Activated CD4-positive, alpha-beta memory T cell treated with anti-CD3 and anti-CD28 coated beads for 36 hours (primary cell): Measurements from ENCODE around the gene ENC1. TPM values are rescaled to one million over a fixed set of nuclear protein-coding genes. Genes with fewer than 3 reads are reported as not detected.

ENCODE experiments used
- CTCF ChIA-PET: fragments of 350-600 bp; sonication (Branson Sonifier 250); formaldehyde crosslinking; loops from one replicate; lab custom pipeline; 2021; ENCODE audit warnings: antibody characterized with exemption, inconsistent platforms; lab: Charles Lee
- POLR2A ChIA-PET: fragments of 350-600 bp; sonication (Branson Sonifier 250); formaldehyde crosslinking; loops from one replicate; lab custom pipeline; 2021; ENCODE audit warnings: antibody characterized with exemption; lab: Charles Lee
- DNase-seq: peaks from one replicate; pipeline ENCODE4 v3.0.0-alpha.2; 2020
- H3K27ac Mint-ChIP-seq: one replicate; pipeline ENCODE4 v1.8.0; 2021; ENCODE audit warnings: mixed read lengths
- H3K27me3 Mint-ChIP-seq: one replicate; pipeline ENCODE4 v1.8.0; 2021; ENCODE audit warnings: mixed read lengths
- H3K36me3 Mint-ChIP-seq: one replicate; pipeline ENCODE4 v1.8.0; 2021; ENCODE audit warnings: mixed read lengths
- H3K4me1 Mint-ChIP-seq: one replicate; pipeline ENCODE4 v1.8.0; 2021; ENCODE audit warnings: low read depth, mixed read lengths
- H3K4me3 Mint-ChIP-seq: one replicate; pipeline ENCODE4 v1.8.0; 2021; ENCODE audit warnings: mild to moderate bottlenecking, mixed read lengths
- H3K9me3 Mint-ChIP-seq: one replicate; pipeline ENCODE4 v1.8.0; 2021; ENCODE audit warnings: mixed read lengths
- intact Hi-C: fragments of 100-400 bp; cut with micrococcal nuclease; formaldehyde crosslinking; loops from one replicate; pipeline ENCODE4 v1.15.1; 2023
- total RNA-seq, 2 experiments: library from RNA; stranded (reverse); gene quantifications; one replicate each; pipeline ENCODE4 v1.2.3, GENCODE V29; 2021

The ENC1 gene
- total RNA-seq, 2 experiments from 2014 or later: 0.29 to 0.44 TPM

- peaks cover 34% of the 10 kb centered on the region for H3K27me3 Mint-ChIP-seq
- peaks cover 30% of the 10 kb centered on the region for H3K4me1 Mint-ChIP-seq
- no peaks in the 10 kb centered on the region for H3K36me3 Mint-ChIP-seq
- CTCF ChIA-PET: interaction anchor here (0.6 to 2.3 kb wide), 16 partner anchors 9 to 740 kb away, joined by 3 to 12 read pairs (median 4); no protein-coding TSS in a partner anchor
- POLR2A ChIA-PET: interaction anchor here (0.7 to 1.5 kb wide), 2 partner anchors 21 to 45 kb away, joined by 3 to 4 read pairs; partner anchors contain the start of gene HEXB
- intact Hi-C loops: loop anchor here (1.0 to 10.0 kb wide), 7 partner anchors 9 to 608 kb away; no protein-coding TSS in a partner anchor
- H3K27ac Mint-ChIP-seq: no peak overlapping the region
- peak overlapping the region; percentile 75 for H3K4me3 Mint-ChIP-seq
- no peaks in the 10 kb centered on the region for H3K9me3 Mint-ChIP-seq
- peak; percentile 54 for DNase-seq
Measured at GRCh38 chr5:74639807-74640449, 600 bp downstream of the ENC1 start.

GRCh38 chr5:74638970-74639806, 1.3 kb downstream of the ENC1 start:
- Mint-ChIP-seq H3K27ac (no peak overlapping the region), H3K4me3 (peak overlapping the region; percentile 75), H3K9me3 (no peaks in the 10 kb centered on the region), H3K27me3 (peaks cover 34% of the 10 kb centered on the region), H3K4me1 (peaks cover 30% of the 10 kb centered on the region), H3K36me3 (no peaks in the 10 kb centered on the region)
- ChIA-PET POLR2A (interaction anchor here (1.5 kb wide), 1 partner anchor 46 kb away, joined by 4 read pairs; the partner anchor contains the start of gene HEXB), CTCF (interaction anchor here (0.7 to 2.3 kb wide), 8 partner anchors 10 to 740 kb away, joined by 3 to 12 read pairs (median 4); no protein-coding TSS in a partner anchor)
- no peak for DNase-seq
- intact Hi-C loops: loop anchor here (1.0 to 2.0 kb wide), 2 partner anchors 8 to 16 kb away; no protein-coding TSS in a partner anchor

GRCh38 chr5:74638544-74638969, 2.0 kb downstream of the ENC1 start:
- Mint-ChIP-seq H3K4me3 (no peak overlapping the region), H3K4me1 (peaks cover 30% of the 10 kb centered on the region), H3K36me3 (no peaks in the 10 kb centered on the region), H3K9me3 (no peaks in the 10 kb centered on the region), H3K27me3 (peaks cover 32% of the 10 kb centered on the region), H3K27ac (no peak overlapping the region)
- no peak for DNase-seq
- POLR2A ChIA-PET: no interaction called here
- CTCF ChIA-PET: no interaction called here
- intact Hi-C loops: loop anchor here (2.0 kb wide), 1 partner anchor 16 kb away; no protein-coding TSS in a partner anchor

- Mint-ChIP-seq H3K27ac (no peak overlapping the region), H3K4me3 (no peak overlapping the region), H3K9me3 (no peaks in the 10 kb centered on the region), H3K4me1 (peaks cover 36% of the 10 kb centered on the region), H3K27me3 (peaks cover 31% of the 10 kb centered on the region), H3K36me3 (no peaks in the 10 kb centered on the region)
- intact Hi-C loops: no loop called here
- no peak for DNase-seq
- ChIA-PET CTCF (interaction anchor here (0.7 kb wide), 1 partner anchor 58 kb away, joined by 3 read pairs; no protein-coding TSS in a partner anchor), POLR2A (no interaction called here)
Measured at GRCh38 chr5:74636552-74636951, 4.0 kb downstream of the ENC1 start.

GRCh38 chr5:74636149-74636548, 4.4 kb downstream of the ENC1 start:
- POLR2A ChIA-PET: no interaction called here
- H3K4me1 Mint-ChIP-seq: peaks cover 37% of the 10 kb centered on the region
- DNase-seq: no peak
- no peaks in the 10 kb centered on the region for H3K9me3 Mint-ChIP-seq
- no peaks in the 10 kb centered on the region for H3K36me3 Mint-ChIP-seq
- H3K27ac Mint-ChIP-seq: no peak overlapping the region
- H3K27me3 Mint-ChIP-seq: peaks cover 31% of the 10 kb centered on the region
- intact Hi-C loops: no loop called here
- CTCF ChIA-PET: no interaction called here
- no peak overlapping the region for H3K4me3 Mint-ChIP-seq

- intact Hi-C loops: loop anchor here (5.0 kb wide), 2 partner anchors 317 to 1888 kb away; no protein-coding TSS in a partner anchor
- no peaks in the 10 kb centered on the region for H3K9me3 Mint-ChIP-seq
- DNase-seq: no peak
- H3K27me3 Mint-ChIP-seq: peaks cover 30% of the 10 kb centered on the region
- H3K4me1 Mint-ChIP-seq: peaks cover 41% of the 10 kb centered on the region
- no peaks in the 10 kb centered on the region for H3K36me3 Mint-ChIP-seq
- no peak overlapping the region for H3K4me3 Mint-ChIP-seq
- ChIA-PET CTCF (interaction anchor here (0.8 kb wide), 1 partner anchor 225 kb away, joined by 3 read pairs; no protein-coding TSS in a partner anchor), POLR2A (no interaction called here)
- H3K27ac Mint-ChIP-seq: no peak overlapping the region
Measured at GRCh38 chr5:74634611-74635286, 5.8 kb downstream of the ENC1 start.

GRCh38 chr5:74633695-74634094, 6.8 kb downstream of the ENC1 start:
- Mint-ChIP-seq H3K9me3 (no peaks in the 10 kb centered on the region), H3K4me1 (peaks cover 31% of the 10 kb centered on the region), H3K27ac (no peak overlapping the region), H3K4me3 (no peak overlapping the region), H3K27me3 (peaks cover 20% of the 10 kb centered on the region), H3K36me3 (no peaks in the 10 kb centered on the region)
- intact Hi-C loops: loop anchor here (5.0 kb wide), 2 partner anchors 316 to 1889 kb away; no protein-coding TSS in a partner anchor
- no peak for DNase-seq
- POLR2A ChIA-PET: no interaction called here
- CTCF ChIA-PET: interaction anchor here (0.8 to 1.6 kb wide), 3 partner anchors 16 to 226 kb away, joined by 3 to 7 read pairs (median 3); no protein-coding TSS in a partner anchor

GRCh38 chr5:74632947-74633356, 7.6 kb downstream of the ENC1 start:
- intact Hi-C loops: loop anchor here (1.0 to 5.0 kb wide), 3 partner anchors 11 to 1889 kb away; no protein-coding TSS in a partner anchor
- H3K27ac Mint-ChIP-seq: no peak overlapping the region
- no peak overlapping the region for H3K4me3 Mint-ChIP-seq
- peaks cover 17% of the 10 kb centered on the region for H3K27me3 Mint-ChIP-seq
- CTCF ChIA-PET: interaction anchor here (0.6 to 1.6 kb wide), 3 partner anchors 16 to 60 kb away, joined by 3 to 7 read pairs (median 3); no protein-coding TSS in a partner anchor
- no peaks in the 10 kb centered on the region for H3K9me3 Mint-ChIP-seq
- peaks cover 25% of the 10 kb centered on the region for H3K4me1 Mint-ChIP-seq
- no peaks in the 10 kb centered on the region for H3K36me3 Mint-ChIP-seq
- POLR2A ChIA-PET: interaction anchor here (1.1 to 1.3 kb wide), 2 partner anchors 51 to 54 kb away, joined by 3 read pairs; no protein-coding TSS in a partner anchor
- no peak for DNase-seq

- Mint-ChIP-seq H3K36me3 (no peaks in the 10 kb centered on the region), H3K4me1 (peaks cover 25% of the 10 kb centered on the region), H3K4me3 (no peak overlapping the region), H3K27me3 (peaks cover 16% of the 10 kb centered on the region), H3K9me3 (no peaks in the 10 kb centered on the region), H3K27ac (peak overlapping the region; percentile 72)
- intact Hi-C loops: loop anchor here (1.0 to 5.0 kb wide), 4 partner anchors 8 to 1891 kb away; no protein-coding TSS in a partner anchor
- peak; percentile 49 for DNase-seq
- POLR2A ChIA-PET: interaction anchor here (0.6 to 1.3 kb wide), 3 partner anchors 9 to 52 kb away, joined by 3 read pairs; partner anchors contain the start of gene ENC1
- CTCF ChIA-PET: interaction anchor here (1.1 kb wide), 1 partner anchor 10 kb away, joined by 3 read pairs; no protein-coding TSS in a partner anchor
Measured at GRCh38 chr5:74631081-74631953, 9.2 kb downstream of the ENC1 start.

- Mint-ChIP-seq H3K27me3 (peaks cover 13% of the 10 kb centered on the region), H3K9me3 (no peaks in the 10 kb centered on the region), H3K36me3 (no peaks in the 10 kb centered on the region), H3K27ac (no peak overlapping the region), H3K4me1 (peaks cover 25% of the 10 kb centered on the region), H3K4me3 (no peak overlapping the region)
- intact Hi-C loops: loop anchor here (1.0 to 5.0 kb wide), 4 partner anchors 9 to 1892 kb away; no protein-coding TSS in a partner anchor
- peak; percentile 19 for DNase-seq
- ChIA-PET CTCF (interaction anchor here (1.1 kb wide), 1 partner anchor 11 kb away, joined by 3 read pairs; no protein-coding TSS in a partner anchor), POLR2A (interaction anchor here (0.6 to 1.2 kb wide), 2 partner anchors 10 to 51 kb away, joined by 3 read pairs; partner anchors contain the start of gene ENC1)
Measured at GRCh38 chr5:74630453-74631066, 10.0 kb downstream of the ENC1 start.
